Measurements from ENCODE around the gene TGFB1I1. TPM values are rescaled to one million over a fixed set of nuclear protein-coding genes. Genes with fewer than 3 reads are reported as not detected.

Gene TGFB1I1
- total RNA-seq, 3 donors from 2014 or later (not counting 1 experiment from before 2014, with no cell fraction given) = 0.72 to 1.3 (median 0.78) TPM

- H3K27me3 Mint-ChIP-seq (ENCODE audit: low read depth in 2 of 2) = no peaks in the 10 kb centered on the region
- H3K4me1 ChIP-seq (ENCODE audit: control insufficient read depth, insufficient read depth, low read length) = peaks cover 44% of the 10 kb centered on the region
- H3K4me3 Mint-ChIP-seq = peak overlapping the region; percentile 6
- H3K9me3 ChIP-seq (ENCODE audit: control insufficient read depth, insufficient read depth, low read length) = no peaks in the 10 kb centered on the region
- H3K4me3 ChIP-seq (ENCODE audit: low read length) = no peak overlapping the region
- H3K9me3 Mint-ChIP-seq = no peaks in the 10 kb centered on the region
- TF ChIP-seq, protein P1, sequence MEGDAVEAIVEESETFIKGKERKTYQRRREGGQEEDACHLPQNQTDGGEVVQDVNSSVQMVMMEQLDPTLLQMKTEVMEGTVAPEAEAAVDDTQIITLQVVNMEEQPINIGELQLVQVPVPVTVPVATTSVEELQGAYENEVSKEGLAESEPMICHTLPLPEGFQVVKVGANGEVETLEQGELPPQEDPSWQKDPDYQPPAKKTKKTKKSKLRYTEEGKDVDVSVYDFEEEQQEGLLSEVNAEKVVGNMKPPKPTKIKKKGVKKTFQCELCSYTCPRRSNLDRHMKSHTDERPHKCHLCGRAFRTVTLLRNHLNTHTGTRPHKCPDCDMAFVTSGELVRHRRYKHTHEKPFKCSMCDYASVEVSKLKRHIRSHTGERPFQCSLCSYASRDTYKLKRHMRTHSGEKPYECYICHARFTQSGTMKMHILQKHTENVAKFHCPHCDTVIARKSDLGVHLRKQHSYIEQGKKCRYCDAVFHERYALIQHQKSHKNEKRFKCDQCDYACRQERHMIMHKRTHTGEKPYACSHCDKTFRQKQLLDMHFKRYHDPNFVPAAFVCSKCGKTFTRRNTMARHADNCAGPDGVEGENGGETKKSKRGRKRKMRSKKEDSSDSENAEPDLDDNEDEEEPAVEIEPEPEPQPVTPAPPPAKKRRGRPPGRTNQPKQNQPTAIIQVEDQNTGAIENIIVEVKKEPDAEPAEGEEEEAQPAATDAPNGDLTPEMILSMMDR (IDR thresholded peaks at IDR 0.05) = no peak
- ATAC-seq = no peak
- DNase-seq = no peak
- no peak overlapping the region for H3K27ac ChIP-seq (ENCODE audit: low read length)
- peaks cover 26 to 37% of the 10 kb centered on the region in 2 donors for H3K4me1 Mint-ChIP-seq
- no peaks in the 10 kb centered on the region for H3K36me3 Mint-ChIP-seq
- WGBS (ENCODE audit: insufficient coverage) = 25% methylated on average over 1 of the region's 1 CpG
- no peaks in the 10 kb centered on the region for H3K36me3 ChIP-seq (ENCODE audit: control insufficient read depth, insufficient read depth, low read length)
- intact Hi-C loops (cut with micrococcal nuclease) = no loop called here
- no peak overlapping the region for H3K27ac Mint-ChIP-seq
- H3K27me3 ChIP-seq (ENCODE audit: control insufficient read depth, insufficient read depth, low read length) = no peaks in the 10 kb centered on the region
These were observed 42.6 kb upstream of the TGFB1I1 start for GRCh38 chr16:31429314-31429713.

DNA sequence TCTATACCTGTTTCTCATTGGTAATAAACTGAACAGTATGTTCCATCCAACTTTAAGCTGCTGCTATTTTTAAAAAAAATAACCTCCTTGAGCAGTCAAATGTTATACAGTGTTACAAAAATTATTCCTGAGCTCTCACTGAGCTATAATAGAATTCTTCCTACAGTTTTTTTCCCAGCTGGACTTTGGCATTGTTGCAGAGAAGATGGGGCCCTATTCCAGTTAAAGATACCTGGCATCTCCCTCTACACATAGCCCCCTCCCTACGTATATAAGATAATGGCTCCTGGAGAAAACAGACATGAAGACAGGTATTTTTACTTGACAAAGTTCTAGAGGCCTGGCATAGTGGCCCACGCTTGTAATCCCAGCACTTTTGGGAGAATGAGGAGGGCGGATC, 42.2 kb upstream of the TGFB1I1 start:
- ATAC-seq (no peak), DNase-seq (no peak)
- H3K4me3 ChIP-seq (ENCODE audit: low read length) = no peak overlapping the region
- H3K27ac ChIP-seq (ENCODE audit: low read length) = no peak overlapping the region
- H3K4me3 Mint-ChIP-seq = no peak overlapping the region
- H3K9me3 ChIP-seq (ENCODE audit: control insufficient read depth, insufficient read depth, low read length) = no peaks in the 10 kb centered on the region
- no peaks in the 10 kb centered on the region for H3K27me3 Mint-ChIP-seq (ENCODE audit: low read depth in 2 of 2)
- H3K36me3 Mint-ChIP-seq = no peaks in the 10 kb centered on the region
- peaks cover 26 to 37% of the 10 kb centered on the region in 2 donors for H3K4me1 Mint-ChIP-seq
- H3K27ac Mint-ChIP-seq = no peak overlapping the region
- peaks cover 43% of the 10 kb centered on the region for H3K4me1 ChIP-seq (ENCODE audit: control insufficient read depth, insufficient read depth, low read length)
- WGBS (ENCODE audit: insufficient coverage) = 100% methylated on average over 3 of the region's 3 CpGs
- H3K36me3 ChIP-seq (ENCODE audit: control insufficient read depth, insufficient read depth, low read length) = no peaks in the 10 kb centered on the region
- intact Hi-C loops (cut with micrococcal nuclease) = loop anchor here (10.0 kb wide), 1 partner anchor 95 kb away; no protein-coding TSS in a partner anchor
- H3K27me3 ChIP-seq (ENCODE audit: control insufficient read depth, insufficient read depth, low read length) = no peaks in the 10 kb centered on the region
- no peaks in the 10 kb centered on the region for H3K9me3 Mint-ChIP-seq
- TF ChIP-seq, protein P1 (IDR thresholded peaks at IDR 0.05) = no peak

DNA sequence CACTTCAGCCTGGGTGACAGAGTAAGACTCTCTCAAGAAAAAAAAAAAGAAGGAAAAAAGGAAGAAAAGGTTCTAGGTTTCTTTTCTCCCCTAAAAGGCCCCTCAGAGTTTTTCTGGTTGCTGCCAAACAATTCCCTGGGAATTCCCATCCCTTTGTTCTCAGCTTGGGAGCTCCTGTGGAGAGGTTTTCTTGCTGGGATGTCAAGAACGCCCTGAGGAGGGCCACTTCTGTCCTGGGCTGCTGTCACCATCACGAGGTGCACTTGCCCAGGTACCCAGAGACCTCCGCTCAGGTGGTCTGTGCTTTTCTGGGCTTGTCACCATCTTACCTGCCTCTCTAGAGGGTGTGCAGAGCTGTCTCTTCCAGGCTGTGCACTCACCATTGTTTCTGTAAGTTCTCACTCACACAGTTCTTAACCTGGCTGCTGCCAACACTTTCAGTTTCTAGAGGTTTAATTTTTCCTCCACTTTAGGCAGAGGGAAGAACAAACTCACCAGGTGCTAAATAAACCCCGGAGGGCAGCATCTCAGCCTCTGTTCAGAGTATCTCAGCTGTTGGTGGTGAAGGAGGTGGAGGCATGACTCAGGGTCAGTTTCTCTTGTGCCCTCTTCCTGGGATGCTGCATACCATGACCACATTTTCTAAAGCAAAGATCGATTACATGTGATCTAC, 41.4 kb upstream of the TGFB1I1 start:
- no peaks in the 10 kb centered on the region for H3K36me3 ChIP-seq (ENCODE audit: control insufficient read depth, insufficient read depth, low read length)
- H3K4me1 ChIP-seq (ENCODE audit: control insufficient read depth, insufficient read depth, low read length) = peaks cover 43% of the 10 kb centered on the region
- peak overlapping the region in 1 of 2 donors; percentile 59 for H3K27ac Mint-ChIP-seq
- WGBS (ENCODE audit: insufficient coverage) = 58% methylated on average over 5 of the region's 5 CpGs
- H3K27me3 Mint-ChIP-seq (ENCODE audit: low read depth in 2 of 2) = no peaks in the 10 kb centered on the region
- intact Hi-C loops (cut with micrococcal nuclease) = loop anchor here (10.0 kb wide), 1 partner anchor 96 kb away; no protein-coding TSS in a partner anchor
- DNase-seq (no peak), ATAC-seq (peak in 2 of 3 donors; percentile 18 to 19)
- peak overlapping the region; percentile 13 for H3K4me3 Mint-ChIP-seq
- TF ChIP-seq, protein P1 (IDR thresholded peaks at IDR 0.05) = no peak
- H3K27ac ChIP-seq (ENCODE audit: low read length) = no peak overlapping the region
- no peaks in the 10 kb centered on the region for H3K9me3 ChIP-seq (ENCODE audit: control insufficient read depth, insufficient read depth, low read length)
- no peaks in the 10 kb centered on the region for H3K9me3 Mint-ChIP-seq
- H3K27me3 ChIP-seq (ENCODE audit: control insufficient read depth, insufficient read depth, low read length) = no peaks in the 10 kb centered on the region
- no peak overlapping the region for H3K4me3 ChIP-seq (ENCODE audit: low read length)
- H3K4me1 Mint-ChIP-seq = peaks cover 26 to 37% of the 10 kb centered on the region in 2 donors
- H3K36me3 Mint-ChIP-seq = no peaks in the 10 kb centered on the region
